Measurements from ENCODE around the gene C3orf22.

- no peak for TF ChIP-seq CTCF (conservative IDR thresholded peaks at IDR 0.05 in 1 of 2, IDR thresholded peaks at IDR 0.05 in 1 of 2; ENCODE audit: low read depth in 1 of 2, low read length in 2 of 2)
- no peak for TF ChIP-seq EZH2 (IDR thresholded peaks at IDR 0.05; ENCODE audit: low read length, missing control alignments)
These were observed 32.1 kb downstream of the C3orf22 start for GRCh38 chr3:126526668-126527005.
